HFFc6 (cell line): Measurements from ENCODE around the gene UVRAG. TPM values are rescaled to one million over a fixed set of nuclear protein-coding genes. Genes with fewer than 3 reads are reported as not detected.

Experiments used
- DNase-seq: peaks from one replicate; pipeline ENCODE4 v3.0.0-alpha.2; 2018
- H3K27ac Mint-ChIP-seq: 2 replicates; pipeline ENCODE4 v1.8.0; 2020; ENCODE audit warnings: mild to moderate bottlenecking, mixed read lengths
- H3K27me3 Mint-ChIP-seq: 2 replicates; pipeline ENCODE4 v1.8.0; 2021; ENCODE audit warnings: mild to moderate bottlenecking, moderate library complexity, mixed read lengths; ENCODE audit not compliant: insufficient read depth
- H3K36me3 Mint-ChIP-seq: 2 replicates; pipeline ENCODE4 v1.8.0; 2021; ENCODE audit warnings: low read depth, mixed read lengths
- H3K4me1 Mint-ChIP-seq: 2 replicates; pipeline ENCODE4 v1.8.0; 2020; ENCODE audit warnings: low read depth, mixed read lengths
- H3K4me3 Mint-ChIP-seq: 2 replicates; pipeline ENCODE4 v1.8.0; 2020; ENCODE audit warnings: mild to moderate bottlenecking, moderate library complexity, mixed read lengths
- H3K9me3 Mint-ChIP-seq: 2 replicates; pipeline ENCODE4 v1.8.0; 2020; ENCODE audit warnings: mild to moderate bottlenecking, mixed read lengths
- total RNA-seq, 6 experiments: library from RNA; stranded (reverse); fragmentation: NEBNext Ultra II Directional; extraction: Animal tissue kit (Norgen Biotek cat#: 25700); gene quantifications; 2 replicates in 1 of 6; 3 replicates in 5 of 6; pipeline ENCODE4 v1.2.3, GENCODE V29; 2021
- TF ChIP-seq, protein P1 (sequence below): fragments of 200-600 bp; sonication (generic); IDR thresholded peaks from 2 replicates; pipeline ENCODE4 v1.5.0; 2021; ENCODE audit warnings: antibody characterized with exemption, mild to moderate bottlenecking

Gene UVRAG
- total RNA-seq, 6 experiments from 2014 or later: 9.4 to 12.9 (median 10.7) TPM

DNA sequence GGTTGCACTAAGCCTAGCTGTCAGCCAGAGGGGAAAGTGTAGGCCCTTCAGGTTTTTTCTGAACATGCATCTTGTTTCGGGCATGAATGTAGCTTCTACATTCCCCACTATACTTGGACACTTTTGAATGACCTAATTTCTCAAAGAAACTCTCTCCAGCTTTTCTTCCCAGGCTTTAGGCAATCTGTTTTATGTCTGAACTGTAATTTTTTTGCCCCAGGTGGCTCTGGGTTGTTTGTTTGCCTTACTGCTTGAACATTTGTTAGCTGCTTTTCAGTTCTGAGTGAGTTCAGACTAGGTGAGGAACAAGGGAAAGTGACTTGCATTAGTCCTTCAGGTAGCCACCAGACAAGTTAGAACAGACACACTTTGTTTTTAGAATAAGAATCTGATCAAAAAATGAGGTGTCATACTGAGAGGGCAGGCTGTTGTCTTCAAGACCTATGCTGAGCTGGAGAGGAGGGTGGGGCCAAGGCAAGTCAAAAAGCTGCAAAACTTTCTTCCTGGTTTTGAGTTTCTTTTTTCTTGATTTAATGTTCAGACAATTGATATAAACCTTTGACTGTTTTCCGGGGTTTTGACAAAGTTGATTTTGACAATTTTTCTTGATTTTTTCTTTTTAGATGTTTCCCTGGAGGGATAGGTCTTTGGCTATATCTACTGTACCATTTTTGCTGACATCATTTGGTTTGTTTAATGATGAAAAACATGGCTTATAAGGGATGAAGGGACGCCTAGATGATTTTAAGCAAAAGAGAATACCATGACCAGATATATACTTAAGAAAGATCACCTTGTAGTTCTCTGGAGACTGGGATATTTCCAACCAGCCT lies 208.4 kb downstream of the UVRAG start:
- peaks cover 37% of the 10 kb centered on the region for H3K4me1 Mint-ChIP-seq
- peaks cover 33% of the 10 kb centered on the region for H3K36me3 Mint-ChIP-seq
- no peaks in the 10 kb centered on the region; the same call in 1 of the 2 replicates for H3K27me3 Mint-ChIP-seq
- no peak overlapping the region for H3K27ac Mint-ChIP-seq
- no peaks in the 10 kb centered on the region for H3K9me3 Mint-ChIP-seq
- no peak overlapping the region for H3K4me3 Mint-ChIP-seq
- TF ChIP-seq, protein P1, sequence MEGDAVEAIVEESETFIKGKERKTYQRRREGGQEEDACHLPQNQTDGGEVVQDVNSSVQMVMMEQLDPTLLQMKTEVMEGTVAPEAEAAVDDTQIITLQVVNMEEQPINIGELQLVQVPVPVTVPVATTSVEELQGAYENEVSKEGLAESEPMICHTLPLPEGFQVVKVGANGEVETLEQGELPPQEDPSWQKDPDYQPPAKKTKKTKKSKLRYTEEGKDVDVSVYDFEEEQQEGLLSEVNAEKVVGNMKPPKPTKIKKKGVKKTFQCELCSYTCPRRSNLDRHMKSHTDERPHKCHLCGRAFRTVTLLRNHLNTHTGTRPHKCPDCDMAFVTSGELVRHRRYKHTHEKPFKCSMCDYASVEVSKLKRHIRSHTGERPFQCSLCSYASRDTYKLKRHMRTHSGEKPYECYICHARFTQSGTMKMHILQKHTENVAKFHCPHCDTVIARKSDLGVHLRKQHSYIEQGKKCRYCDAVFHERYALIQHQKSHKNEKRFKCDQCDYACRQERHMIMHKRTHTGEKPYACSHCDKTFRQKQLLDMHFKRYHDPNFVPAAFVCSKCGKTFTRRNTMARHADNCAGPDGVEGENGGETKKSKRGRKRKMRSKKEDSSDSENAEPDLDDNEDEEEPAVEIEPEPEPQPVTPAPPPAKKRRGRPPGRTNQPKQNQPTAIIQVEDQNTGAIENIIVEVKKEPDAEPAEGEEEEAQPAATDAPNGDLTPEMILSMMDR: no peak
- no peak for DNase-seq

DNA sequence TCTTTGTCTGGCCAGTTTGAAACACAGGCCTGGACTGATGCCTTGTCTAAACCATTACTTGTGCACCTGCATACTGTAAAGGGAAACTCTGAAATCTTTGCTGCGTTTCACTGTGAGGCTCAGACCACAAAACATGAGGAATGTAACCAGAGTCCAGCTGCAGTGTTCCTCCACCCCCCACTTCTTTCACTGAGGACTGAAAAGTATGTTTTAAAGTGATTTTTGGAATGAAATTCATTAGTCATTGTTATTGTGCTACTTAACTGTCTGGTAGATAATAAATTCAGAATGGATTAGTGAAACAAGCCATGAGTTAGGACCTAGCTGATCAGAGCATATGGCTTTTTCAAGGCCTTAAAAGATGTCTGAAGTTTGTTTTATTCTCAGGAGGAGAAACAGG lies 210.1 kb downstream of the UVRAG start:
- peak; percentile 65 for DNase-seq
- Mint-ChIP-seq H3K27me3 (no peaks in the 10 kb centered on the region; the same call in 1 of the 2 replicates), H3K36me3 (peaks cover 32% of the 10 kb centered on the region), H3K4me1 (peaks cover 38% of the 10 kb centered on the region), H3K4me3 (peak overlapping the region; percentile 41), H3K27ac (peak overlapping the region; percentile 52), H3K9me3 (no peaks in the 10 kb centered on the region)
- TF ChIP-seq, protein P1: no peak

DNA sequence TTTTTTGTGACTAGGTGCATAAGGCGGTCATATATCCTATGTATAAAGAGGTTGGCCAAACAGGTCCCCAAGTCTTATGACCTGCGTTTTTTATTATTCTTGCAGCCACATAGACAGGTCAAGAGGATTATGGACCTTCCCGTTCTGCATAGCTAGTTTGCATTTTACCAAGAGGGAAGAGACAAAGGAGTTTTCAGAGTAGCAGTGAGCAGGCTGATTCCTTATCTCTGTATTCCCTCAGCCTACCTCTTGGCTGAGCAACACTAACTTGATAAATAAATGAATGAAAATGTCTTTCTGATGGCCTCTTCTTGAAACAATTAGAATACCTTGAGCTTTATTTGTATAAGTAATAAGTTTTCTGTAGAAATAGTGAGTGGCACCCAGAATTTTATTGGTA lies 210.8 kb downstream of the UVRAG start:
- H3K9me3 Mint-ChIP-seq: no peaks in the 10 kb centered on the region
- TF ChIP-seq, protein P1: no peak
- H3K36me3 Mint-ChIP-seq: peaks cover 31% of the 10 kb centered on the region
- H3K27ac Mint-ChIP-seq: no peak overlapping the region
- DNase-seq: no peak
- H3K27me3 Mint-ChIP-seq: no peaks in the 10 kb centered on the region; the same call in 1 of the 2 replicates
- H3K4me3 Mint-ChIP-seq: no peak overlapping the region
- H3K4me1 Mint-ChIP-seq: peaks cover 45% of the 10 kb centered on the region

DNA sequence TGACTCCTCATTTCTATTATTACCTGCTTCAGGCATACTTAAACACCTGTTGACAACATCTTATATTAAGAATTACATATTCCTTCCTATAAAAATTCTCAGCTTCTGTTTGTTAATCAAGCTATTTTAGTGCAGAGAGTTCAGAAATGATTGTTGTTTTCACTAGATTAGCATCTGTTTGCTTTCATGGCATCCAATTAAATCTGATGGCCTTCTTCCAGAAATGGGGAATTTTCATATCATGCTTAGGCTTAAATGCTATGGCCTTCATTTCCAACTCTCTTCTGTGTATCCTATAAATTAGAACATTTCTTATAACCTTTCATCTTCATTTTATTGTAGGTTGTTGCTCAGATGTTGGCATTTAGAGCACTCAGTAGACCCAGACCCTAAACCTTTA lies 211.3 kb downstream of the UVRAG start:
- DNase-seq: no peak
- Mint-ChIP-seq H3K36me3 (peaks cover 28% of the 10 kb centered on the region), H3K4me3 (no peak overlapping the region), H3K9me3 (no peaks in the 10 kb centered on the region), H3K27ac (no peak overlapping the region), H3K4me1 (peaks cover 50% of the 10 kb centered on the region), H3K27me3 (no peaks in the 10 kb centered on the region; the same call in 1 of the 2 replicates)
- TF ChIP-seq, protein P1: no peak

DNA sequence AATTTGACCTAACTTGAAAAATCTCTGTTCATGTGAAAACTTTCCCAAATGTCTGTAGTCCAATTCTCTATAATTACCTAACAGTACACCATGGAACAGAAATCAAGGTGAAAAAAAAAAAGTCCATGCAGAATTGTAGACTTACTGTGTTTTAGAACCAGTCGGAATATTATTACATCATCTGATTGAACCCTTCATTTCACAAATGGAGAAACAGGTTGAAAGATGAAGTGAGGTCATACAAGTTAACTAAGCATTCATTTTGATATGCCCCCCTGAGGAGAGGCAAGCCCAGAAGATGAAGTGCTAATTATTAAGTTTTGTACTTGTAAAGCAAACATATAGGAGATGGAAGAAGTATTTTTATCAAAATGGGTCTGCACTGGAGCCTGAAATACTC lies 211.9 kb downstream of the UVRAG start:
- Mint-ChIP-seq H3K36me3 (peaks cover 24% of the 10 kb centered on the region), H3K27me3 (no peaks in the 10 kb centered on the region), H3K4me1 (peaks cover 52% of the 10 kb centered on the region), H3K4me3 (no peak overlapping the region), H3K9me3 (no peaks in the 10 kb centered on the region), H3K27ac (no peak overlapping the region; the same call in 1 of the 2 replicates)
- TF ChIP-seq, protein P1: no peak
- no peak for DNase-seq
